HL-60 (cell line): ENCODE measurements around the gene RBBP7.
A peak's percentile ranks its signal among the peaks of the same experiment; 100 is the strongest.

Experiments
- DNase-seq, 2 experiments: peaks; one replicate each; pipeline ENCODE4 v3.0.0-alpha.2; 2010 to 2020; ENCODE audit warnings: low read depth in 1 of 2, low spot score in 1 of 2
- H3K27ac ChIP-seq: fragments of 250-450 bp; sonication (Bioruptor Pico); replicated peaks from 2 replicates; pipeline ENCODE4 v1.5.1; 2020; ENCODE audit warnings: mild to moderate bottlenecking, moderate library complexity
- H3K27me3 ChIP-seq: fragments of 250-450 bp; sonication (Bioruptor Pico); 2 replicates; pipeline ENCODE4 v1.5.1; 2021; ENCODE audit warnings: mild to moderate bottlenecking, moderate library complexity; ENCODE audit not compliant: insufficient read depth, poor library complexity, severe bottlenecking
- H3K4me3 ChIP-seq: replicated peaks from 2 replicates; pipeline ENCODE4 v1.5.1; 2011; ENCODE audit warnings: mild to moderate bottlenecking, control low read depth, low read length; ENCODE audit not compliant: insufficient read depth
- CTCF ChIP-seq: IDR thresholded peaks from one replicate; pipeline ENCODE4 v1.5.1; 2011; ENCODE audit warnings: low read length, control low read depth, inconsistent platforms; ENCODE audit not compliant: insufficient read depth
- GABPA ChIP-seq: IDR thresholded peaks from 2 replicates; pipeline ENCODE4 v1.6.1; 2012; ENCODE audit warnings: low read depth
- POLR2AphosphoS5 ChIP-seq: IDR thresholded peaks from 2 replicates; pipeline ENCODE4 v1.6.1; 2012; ENCODE audit warnings: low read depth
- REST ChIP-seq: IDR thresholded peaks from 2 replicates; pipeline ENCODE4 v1.6.1; 2012; ENCODE audit warnings: low read depth; ENCODE audit not compliant: insufficient replicate concordance
- SPI1 ChIP-seq: IDR thresholded peaks from 2 replicates; pipeline ENCODE4 v1.6.1; 2012; ENCODE audit warnings: low read depth, mild to moderate bottlenecking, borderline replicate concordance

RBBP7 gene

GRCh38 chrX:16885628-16886027 is 15.5 kb upstream of the RBBP7 start:
- no peak for DNase-seq
- H3K27ac ChIP-seq = no peak overlapping the region
- no peak overlapping the region for H3K4me3 ChIP-seq
- H3K27me3 ChIP-seq = peaks cover 1% of the 10 kb centered on the region
- TF ChIP-seq POLR2AphosphoS5 = no peak
- TF ChIP-seq GABPA = no peak
- TF ChIP-seq CTCF = no peak

GRCh38 chrX:16883487-16883804 is 13.3 kb upstream of the RBBP7 start:
- Histone ChIP-seq H3K27ac (no peak overlapping the region), H3K4me3 (no peak overlapping the region), H3K27me3 (peaks cover 2% of the 10 kb centered on the region)
- DNase-seq = no peak
- TF ChIP-seq POLR2AphosphoS5 = no peak
- no peak for TF ChIP-seq GABPA
- TF ChIP-seq REST = no peak
- TF ChIP-seq CTCF = no peak
- no peak for TF ChIP-seq SPI1

GRCh38 chrX:16882702-16883486 is 12.7 kb upstream of the RBBP7 start:
- Histone ChIP-seq H3K27me3 (peaks cover 2% of the 10 kb centered on the region), H3K27ac (peak overlapping the region; percentile 28), H3K4me3 (peak overlapping the region; percentile 51)
- TF ChIP-seq CTCF = peak; percentile 50
- no peak for TF ChIP-seq GABPA
- TF ChIP-seq SPI1 = 0 out of 2 replicates have a peak, but pooled peaks have one; percentile 9
- peak in 1 of 2 experiments; percentile 64 for DNase-seq

- Histone ChIP-seq H3K27ac (peak overlapping the region; percentile 28), H3K27me3 (peaks cover 2% of the 10 kb centered on the region), H3K4me3 (no peak overlapping the region)
- DNase-seq = peak in 1 of 2 experiments; percentile 40
- TF ChIP-seq SPI1 (no peak), CTCF (no peak), GABPA (no peak), POLR2AphosphoS5 (no peak; the same call in 1 of the 2 replicates), REST (no peak)
These were observed 12.0 kb upstream of the RBBP7 start for GRCh38 chrX:16882169-16882568.
